Esophagus squamous epithelium (tissue), 5 donors: Measurements from ENCODE around the gene SGO1. TPM values are rescaled to one million over a fixed set of nuclear protein-coding genes. Genes with fewer than 3 reads are reported as not detected.

Experiments
- DNase-seq: peaks from one replicate; lab custom pipeline; 2025; lab: John Stamatoyannopoulos, UW
- H3K27ac ChIP-seq, 4 donors: fragments of 200-600 bp; sonication (generic); one replicate each; pipeline ENCODE4 v1.5.1; 2016 to 2019; ENCODE audit warnings: mild to moderate bottlenecking in 1 of 4
- H3K27me3 ChIP-seq, 4 donors: fragments of 200-600 bp; sonication (generic); 1 replicate in 3 of 4; 2 replicates in 1 of 4; pipeline versions ENCODE4 v1.5.1 to v1.6.0; 2017 to 2021; ENCODE audit warnings: antibody characterized with exemption in 1 of 4
- H3K36me3 ChIP-seq, 3 donors: fragments of 200-600 bp; sonication (generic); one replicate each; pipeline ENCODE4 v1.5.1; 2016 to 2019
- H3K4me1 ChIP-seq, 3 donors: fragments of 200-600 bp; sonication (generic); one replicate each; pipeline ENCODE4 v1.5.1; 2017 to 2019
- H3K4me3 ChIP-seq, 4 donors: fragments of 200-600 bp; sonication (generic); 1 replicate in 3 of 4; 2 replicates in 1 of 4; pipeline ENCODE4 v1.5.1; 2016 to 2019; ENCODE audit warnings: mild to moderate bottlenecking in 2 of 4, moderate library complexity in 1 of 4
- H3K9me3 ChIP-seq, 3 donors: fragments of 200-600 bp; sonication (generic); one replicate each; pipeline ENCODE4 v1.5.1; 2016 to 2019
- CTCF ChIP-seq, 6 experiments: fragments of 450-650 bp in 4 of 6; fragments of 200-600 bp in 2 of 6; sonication (generic) in 2 of 6; IDR thresholded peaks; one replicate each; pipeline ENCODE4 v1.5.1; 2016 to 2019; ENCODE audit warnings: antibody characterized with exemption in 6 of 6, mild to moderate bottlenecking in 4 of 6, moderate library complexity in 4 of 6
- POLR2A ChIP-seq, 4 donors: fragments of 450-650 bp; IDR thresholded peaks; one replicate each; pipeline ENCODE4 v1.6.1; 2017; ENCODE audit warnings: antibody characterized with exemption in 4 of 4, mild to moderate bottlenecking in 4 of 4, moderate library complexity in 3 of 4
- WGBS, 2 donors: methylation state at CpG; one replicate each; pipeline ENCODE4 v1.1.5; 2018; 5-methylcytosine and 5-hydroxymethylcytosine counted together
- intact Hi-C: fragments of 100-400 bp; cut with DNase I; formaldehyde crosslinking; loops from one replicate; pipeline ENCODE4 v1.15.0; 2022
- small RNA-seq, 4 donors: library from RNA; depleted of rRNA; stranded (forward); fragments of <200 nt; gene quantifications; one replicate each; pipeline ENCODE3, GENCODE V24; 2016
- total RNA-seq, 4 donors: library from RNA; depleted of rRNA; stranded (reverse); fragments of >200 nt; gene quantifications; one replicate each; pipeline ENCODE4 v1.1.0, GENCODE V29; 2016
- donor health status: DM: yes; HTN: yes; CAD: no.

Gene SGO1
- total RNA-seq, 4 donors from 2014 or later: 1.3 to 9.8 (median 5.7) TPM

DNA sequence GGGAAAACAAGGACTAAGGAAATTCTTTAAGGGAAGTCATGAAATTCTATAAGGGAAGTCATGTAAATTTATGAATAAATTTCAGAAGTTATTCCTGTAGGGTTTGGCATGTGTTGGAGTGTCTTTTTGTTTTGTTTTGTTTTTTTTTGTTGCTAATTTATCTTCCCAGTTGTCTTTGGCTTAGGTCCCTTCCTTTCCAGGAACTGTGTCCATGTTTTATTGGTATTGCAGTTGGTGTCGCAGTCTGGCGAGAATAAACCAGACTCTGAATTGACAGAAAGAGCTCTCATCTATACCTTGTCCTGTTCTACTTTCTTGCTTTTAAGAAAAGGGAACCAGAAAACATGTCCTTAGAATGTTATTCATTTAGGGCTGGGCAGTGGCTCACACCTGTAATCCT is 57.6 kb downstream of the SGO1 start:
- Histone ChIP-seq H3K27me3 (no peaks in the 10 kb centered on the region), H3K27ac (no peak overlapping the region), H3K4me3 (no peak overlapping the region), H3K9me3 (no peaks in the 10 kb centered on the region), H3K36me3 (peaks cover 3 to 84% (median 13%) of the 10 kb centered on the region in 3 donors), H3K4me1 (no peaks in the 10 kb centered on the region)
- no peak for DNase-seq
- TF ChIP-seq POLR2A (IDR thresholded peaks at IDR 0.05): no peak
- TF ChIP-seq CTCF (IDR thresholded peaks at IDR 0.05): no peak
- intact Hi-C loops: no loop called here
- 69 to 84% methylated on average over 2 of the region's 2 CpGs for WGBS, 2 donors

GRCh38 chr3:20125897-20126296 is 60.1 kb downstream of the SGO1 start:
- WGBS, 2 donors: 78 to 82% methylated on average over 10 of the region's 10 CpGs
- Histone ChIP-seq H3K9me3 (no peaks in the 10 kb centered on the region), H3K27me3 (no peaks in the 10 kb centered on the region), H3K4me1 (no peaks in the 10 kb centered on the region), H3K4me3 (no peak overlapping the region), H3K27ac (no peak overlapping the region), H3K36me3 (peaks cover 8 to 87% (median 13%) of the 10 kb centered on the region in 3 donors)
- TF ChIP-seq CTCF (IDR thresholded peaks at IDR 0.05) (no peak), POLR2A (IDR thresholded peaks at IDR 0.05) (no peak)
- DNase-seq: no peak
- intact Hi-C loops: no loop called here

GRCh38 chr3:20125289-20125688 is 60.7 kb downstream of the SGO1 start:
- intact Hi-C loops: no loop called here
- H3K4me1 ChIP-seq: no peaks in the 10 kb centered on the region
- no peak for DNase-seq
- H3K36me3 ChIP-seq: peaks cover 8 to 87% (median 13%) of the 10 kb centered on the region in 3 donors
- TF ChIP-seq CTCF (IDR thresholded peaks at IDR 0.05) (no peak), POLR2A (IDR thresholded peaks at IDR 0.05) (no peak)
- no peaks in the 10 kb centered on the region for H3K9me3 ChIP-seq
- WGBS, 2 donors: 80 to 90% methylated on average over 2 to 4 of the region's 4 CpGs
- no peaks in the 10 kb centered on the region for H3K27me3 ChIP-seq
- no peak overlapping the region for H3K4me3 ChIP-seq
- no peak overlapping the region for H3K27ac ChIP-seq

GRCh38 chr3:20123131-20123652 is 62.8 kb downstream of the SGO1 start:
- H3K36me3 ChIP-seq: peaks cover 8 to 89% (median 13%) of the 10 kb centered on the region in 3 donors
- 86 to 91% methylated on average over 2 of the region's 2 CpGs for WGBS, 2 donors
- no peaks in the 10 kb centered on the region for H3K4me1 ChIP-seq
- no peak overlapping the region for H3K27ac ChIP-seq
- no peak overlapping the region for H3K4me3 ChIP-seq
- DNase-seq: no peak
- intact Hi-C loops: no loop called here
- no peaks in the 10 kb centered on the region for H3K9me3 ChIP-seq
- no peak for TF ChIP-seq CTCF (IDR thresholded peaks at IDR 0.05)
- no peak for TF ChIP-seq POLR2A (IDR thresholded peaks at IDR 0.05)
- no peaks in the 10 kb centered on the region for H3K27me3 ChIP-seq

- no peak for DNase-seq
- no peaks in the 10 kb centered on the region for H3K27me3 ChIP-seq
- TF ChIP-seq POLR2A (IDR thresholded peaks at IDR 0.05) (no peak), CTCF (IDR thresholded peaks at IDR 0.05) (no peak)
- no peak overlapping the region for H3K4me3 ChIP-seq
- intact Hi-C loops: no loop called here
- H3K4me1 ChIP-seq: no peaks in the 10 kb centered on the region
- H3K9me3 ChIP-seq: no peaks in the 10 kb centered on the region
- H3K27ac ChIP-seq: no peak overlapping the region
- peaks cover 7 to 86% (median 8%) of the 10 kb centered on the region in 3 donors for H3K36me3 ChIP-seq
- 93 to 96% methylated on average over 3 of the region's 3 CpGs for WGBS, 2 donors
Observed at GRCh38 chr3:20121088-20121487, 64.9 kb downstream of the SGO1 start.

Small RNAs within 50 kb of the gene (small RNA-seq; reads per million reads assigned to genes)
- 0 reads per million in 4 donors for gene MIR3135A

Other genes starting within 250 kb of the SGO1 start
- 100 to 1,000 TPM in 1 of 4 donors, 10 to 100 TPM in 3; 80.3 to 102 (median 86.5) TPM for gene RAB5A, start 239.1 kb downstream of the SGO1 start, total RNA-seq
- not detected for gene PP2D1, start 173.9 kb downstream of the SGO1 start, total RNA-seq
- 10 to 100 TPM; 20.0 to 27.1 (median 23.8) TPM for gene KAT2B, start 145.8 kb downstream of the SGO1 start, total RNA-seq